H1 (cell line): Measurements from ENCODE around the gene C3orf20. TPM values are rescaled to one million over a fixed set of nuclear protein-coding genes. Genes with fewer than 3 reads are reported as not detected.

ENCODE experiments used
- CBX5 ChIP-seq: fragments of 300-800, 300-1000 bp; sonication (generic); IDR thresholded peaks from 2 replicates; pipeline ENCODE4 v1.7.1; 2016; ENCODE audit warnings: antibody characterized with exemption, low read length, low read depth
- CHD2 ChIP-seq: IDR thresholded peaks from 2 replicates; pipeline ENCODE4 v1.6.1; 2012; ENCODE audit warnings: low read length, improper control_type of control experiment
- GTF2F1 ChIP-seq: IDR thresholded peaks from 2 replicates; pipeline ENCODE4 v1.6.1; 2012; ENCODE audit warnings: low read depth, low read length, improper control_type of control experiment, borderline replicate concordance
- HDAC6 ChIP-seq: IDR thresholded peaks from one replicate; pipeline ENCODE4 v1.7.1; 2012; ENCODE audit warnings: low read depth, mild to moderate bottlenecking, inconsistent platforms, low read length, moderate library complexity
- TCF12 ChIP-seq: IDR thresholded peaks from 2 replicates; pipeline ENCODE4 v1.6.1; 2011; ENCODE audit warnings: low read depth, mild to moderate bottlenecking, low read length
- polyA plus RNA-seq, 7 experiments: library from polyadenylated mRNA; depleted of rRNA in 3 of 7; stranded (reverse) in 5 of 7; unstranded in 2 of 7; fragments of >200 nt in 5 of 7; fragments of 200-250 nt in 2 of 7; gene quantifications; 1 replicate in 5 of 7; 2 replicates in 1 of 7; 4 replicates in 1 of 7; pipeline versions ENCODE4 v1.2.1 to v1.2.3, GENCODE V29; 2011 to 2013; ENCODE audit warnings: missing spikeins in 2 of 7, mixed read lengths in 2 of 7
- total RNA-seq: library from RNA; stranded (reverse); fragmentation: NEBNext Ultra II Directional; extraction: Animal tissue kit (Norgen Biotek cat#: 25700); gene quantifications from 2 replicates; pipeline ENCODE4 v1.2.1, GENCODE V29; 2021
- TF ChIP-seq, protein P1 (sequence below): fragments of 300-600 bp; sonication (generic); IDR thresholded peaks from 2 replicates; pipeline ENCODE4 v1.7.1; 2012; ENCODE audit warnings: low read length, moderate library complexity, mild to moderate bottlenecking, inconsistent platforms; ENCODE audit not compliant: insufficient replicate concordance

Gene C3orf20
- total and polyA plus RNA-seq, 2 of the 8 experiments (the other 6 are each of a cell fraction or from before 2014, with no cell fraction given): not detected

DNA sequence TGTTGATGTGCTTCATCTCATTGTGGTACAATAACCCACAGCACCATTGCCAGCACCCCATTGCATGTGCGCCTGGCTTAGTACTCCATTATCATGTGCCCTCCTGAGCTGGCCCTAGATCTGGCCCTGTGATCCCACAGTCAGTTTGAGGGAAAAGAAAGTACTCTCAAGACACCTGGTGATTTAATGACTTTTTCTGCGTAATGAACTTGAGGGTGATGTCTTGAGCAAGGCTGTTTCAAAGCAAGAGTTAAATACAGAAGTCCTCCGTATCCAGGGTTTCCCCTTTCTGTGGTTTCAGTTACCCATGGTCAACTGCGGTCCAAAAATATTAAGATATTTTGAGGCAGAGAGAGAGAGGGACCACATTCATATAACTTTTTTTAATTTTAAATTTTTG is 16.3 kb downstream of the C3orf20 start (continued):
- TF ChIP-seq, protein P1, sequence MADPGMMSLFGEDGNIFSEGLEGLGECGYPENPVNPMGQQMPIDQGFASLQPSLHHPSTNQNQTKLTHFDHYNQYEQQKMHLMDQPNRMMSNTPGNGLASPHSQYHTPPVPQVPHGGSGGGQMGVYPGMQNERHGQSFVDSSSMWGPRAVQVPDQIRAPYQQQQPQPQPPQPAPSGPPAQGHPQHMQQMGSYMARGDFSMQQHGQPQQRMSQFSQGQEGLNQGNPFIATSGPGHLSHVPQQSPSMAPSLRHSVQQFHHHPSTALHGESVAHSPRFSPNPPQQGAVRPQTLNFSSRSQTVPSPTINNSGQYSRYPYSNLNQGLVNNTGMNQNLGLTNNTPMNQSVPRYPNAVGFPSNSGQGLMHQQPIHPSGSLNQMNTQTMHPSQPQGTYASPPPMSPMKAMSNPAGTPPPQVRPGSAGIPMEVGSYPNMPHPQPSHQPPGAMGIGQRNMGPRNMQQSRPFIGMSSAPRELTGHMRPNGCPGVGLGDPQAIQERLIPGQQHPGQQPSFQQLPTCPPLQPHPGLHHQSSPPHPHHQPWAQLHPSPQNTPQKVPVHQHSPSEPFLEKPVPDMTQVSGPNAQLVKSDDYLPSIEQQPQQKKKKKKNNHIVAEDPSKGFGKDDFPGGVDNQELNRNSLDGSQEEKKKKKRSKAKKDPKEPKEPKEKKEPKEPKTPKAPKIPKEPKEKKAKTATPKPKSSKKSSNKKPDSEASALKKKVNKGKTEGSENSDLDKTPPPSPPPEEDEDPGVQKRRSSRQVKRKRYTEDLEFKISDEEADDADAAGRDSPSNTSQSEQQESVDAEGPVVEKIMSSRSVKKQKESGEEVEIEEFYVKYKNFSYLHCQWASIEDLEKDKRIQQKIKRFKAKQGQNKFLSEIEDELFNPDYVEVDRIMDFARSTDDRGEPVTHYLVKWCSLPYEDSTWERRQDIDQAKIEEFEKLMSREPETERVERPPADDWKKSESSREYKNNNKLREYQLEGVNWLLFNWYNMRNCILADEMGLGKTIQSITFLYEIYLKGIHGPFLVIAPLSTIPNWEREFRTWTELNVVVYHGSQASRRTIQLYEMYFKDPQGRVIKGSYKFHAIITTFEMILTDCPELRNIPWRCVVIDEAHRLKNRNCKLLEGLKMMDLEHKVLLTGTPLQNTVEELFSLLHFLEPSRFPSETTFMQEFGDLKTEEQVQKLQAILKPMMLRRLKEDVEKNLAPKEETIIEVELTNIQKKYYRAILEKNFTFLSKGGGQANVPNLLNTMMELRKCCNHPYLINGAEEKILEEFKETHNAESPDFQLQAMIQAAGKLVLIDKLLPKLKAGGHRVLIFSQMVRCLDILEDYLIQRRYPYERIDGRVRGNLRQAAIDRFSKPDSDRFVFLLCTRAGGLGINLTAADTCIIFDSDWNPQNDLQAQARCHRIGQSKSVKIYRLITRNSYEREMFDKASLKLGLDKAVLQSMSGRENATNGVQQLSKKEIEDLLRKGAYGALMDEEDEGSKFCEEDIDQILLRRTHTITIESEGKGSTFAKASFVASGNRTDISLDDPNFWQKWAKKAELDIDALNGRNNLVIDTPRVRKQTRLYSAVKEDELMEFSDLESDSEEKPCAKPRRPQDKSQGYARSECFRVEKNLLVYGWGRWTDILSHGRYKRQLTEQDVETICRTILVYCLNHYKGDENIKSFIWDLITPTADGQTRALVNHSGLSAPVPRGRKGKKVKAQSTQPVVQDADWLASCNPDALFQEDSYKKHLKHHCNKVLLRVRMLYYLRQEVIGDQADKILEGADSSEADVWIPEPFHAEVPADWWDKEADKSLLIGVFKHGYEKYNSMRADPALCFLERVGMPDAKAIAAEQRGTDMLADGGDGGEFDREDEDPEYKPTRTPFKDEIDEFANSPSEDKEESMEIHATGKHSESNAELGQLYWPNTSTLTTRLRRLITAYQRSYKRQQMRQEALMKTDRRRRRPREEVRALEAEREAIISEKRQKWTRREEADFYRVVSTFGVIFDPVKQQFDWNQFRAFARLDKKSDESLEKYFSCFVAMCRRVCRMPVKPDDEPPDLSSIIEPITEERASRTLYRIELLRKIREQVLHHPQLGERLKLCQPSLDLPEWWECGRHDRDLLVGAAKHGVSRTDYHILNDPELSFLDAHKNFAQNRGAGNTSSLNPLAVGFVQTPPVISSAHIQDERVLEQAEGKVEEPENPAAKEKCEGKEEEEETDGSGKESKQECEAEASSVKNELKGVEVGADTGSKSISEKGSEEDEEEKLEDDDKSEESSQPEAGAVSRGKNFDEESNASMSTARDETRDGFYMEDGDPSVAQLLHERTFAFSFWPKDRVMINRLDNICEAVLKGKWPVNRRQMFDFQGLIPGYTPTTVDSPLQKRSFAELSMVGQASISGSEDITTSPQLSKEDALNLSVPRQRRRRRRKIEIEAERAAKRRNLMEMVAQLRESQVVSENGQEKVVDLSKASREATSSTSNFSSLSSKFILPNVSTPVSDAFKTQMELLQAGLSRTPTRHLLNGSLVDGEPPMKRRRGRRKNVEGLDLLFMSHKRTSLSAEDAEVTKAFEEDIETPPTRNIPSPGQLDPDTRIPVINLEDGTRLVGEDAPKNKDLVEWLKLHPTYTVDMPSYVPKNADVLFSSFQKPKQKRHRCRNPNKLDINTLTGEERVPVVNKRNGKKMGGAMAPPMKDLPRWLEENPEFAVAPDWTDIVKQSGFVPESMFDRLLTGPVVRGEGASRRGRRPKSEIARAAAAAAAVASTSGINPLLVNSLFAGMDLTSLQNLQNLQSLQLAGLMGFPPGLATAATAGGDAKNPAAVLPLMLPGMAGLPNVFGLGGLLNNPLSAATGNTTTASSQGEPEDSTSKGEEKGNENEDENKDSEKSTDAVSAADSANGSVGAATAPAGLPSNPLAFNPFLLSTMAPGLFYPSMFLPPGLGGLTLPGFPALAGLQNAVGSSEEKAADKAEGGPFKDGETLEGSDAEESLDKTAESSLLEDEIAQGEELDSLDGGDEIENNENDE: no peak
- TF ChIP-seq CBX5 (no peak), GTF2F1 (no peak), HDAC6 (no peak), TCF12 (no peak), CHD2 (no peak)
